Measurements from ENCODE around the gene RASL10A. TPM values are rescaled to one million over a fixed set of nuclear protein-coding genes. Genes with fewer than 3 reads are reported as not detected.

The RASL10A gene
- total RNA-seq, 3 donors from 2014 or later: 2.7 to 4.7 (median 4.3) TPM

GRCh38 chr22:29334696-29335344, 19.3 kb upstream of the RASL10A start:
- peak in 1 of 2 donors; percentile 69 for DNase-seq (ENCODE audit: low spot score in 2 of 2)
- no peak for TF ChIP-seq CTCF (IDR thresholded peaks at IDR 0.05)
- no peak for TF ChIP-seq POLR2A (IDR thresholded peaks at IDR 0.05)
- no peak for TF ChIP-seq POLR2AphosphoS5 (IDR thresholded peaks at IDR 0.05)
- H3K9me3 ChIP-seq: no peaks in the 10 kb centered on the region
- no peak overlapping the region for H3K4me3 ChIP-seq
- peaks cover 0 to 16% of the 10 kb centered on the region in 2 donors for H3K4me1 ChIP-seq
- intact Hi-C loops (cut with DNase I; ENCODE audit: low total_unique reads): no loop called here
- no peaks in the 10 kb centered on the region for H3K36me3 ChIP-seq
- H3K27ac ChIP-seq: peak overlapping the region; percentile 89 to 94
- no peaks in the 10 kb centered on the region for H3K27me3 ChIP-seq

- Histone ChIP-seq H3K36me3 (no peaks in the 10 kb centered on the region), H3K4me3 (no peak overlapping the region), H3K4me1 (peaks cover 0 to 14% of the 10 kb centered on the region in 2 donors), H3K27ac (peak overlapping the region in 1 of 2 donors; percentile 94), H3K9me3 (no peaks in the 10 kb centered on the region), H3K27me3 (no peaks in the 10 kb centered on the region)
- DNase-seq (ENCODE audit: low spot score in 2 of 2): no peak
- no peak for TF ChIP-seq POLR2A (IDR thresholded peaks at IDR 0.05)
- TF ChIP-seq CTCF (IDR thresholded peaks at IDR 0.05): no peak
- TF ChIP-seq POLR2AphosphoS5 (IDR thresholded peaks at IDR 0.05): no peak
- intact Hi-C loops (cut with DNase I; ENCODE audit: low total_unique reads): no loop called here
Measured at GRCh38 chr22:29334148-29334547, 18.7 kb upstream of the RASL10A start.

- TF ChIP-seq CTCF (IDR thresholded peaks at IDR 0.05) (no peak), POLR2AphosphoS5 (IDR thresholded peaks at IDR 0.05) (no peak), POLR2A (IDR thresholded peaks at IDR 0.05) (no peak)
- Histone ChIP-seq H3K9me3 (no peaks in the 10 kb centered on the region), H3K36me3 (no peaks in the 10 kb centered on the region), H3K4me3 (no peak overlapping the region), H3K27ac (peak overlapping the region in 1 of 2 donors; percentile 19), H3K4me1 (peaks cover 0 to 14% of the 10 kb centered on the region in 2 donors), H3K27me3 (no peaks in the 10 kb centered on the region)
- DNase-seq (ENCODE audit: low spot score in 2 of 2): no peak
- intact Hi-C loops (cut with DNase I; ENCODE audit: low total_unique reads): no loop called here
Measured at GRCh38 chr22:29332886-29333496, 17.5 kb upstream of the RASL10A start.

GRCh38 chr22:29331658-29332300, 16.3 kb upstream of the RASL10A start:
- DNase-seq (ENCODE audit: low spot score in 2 of 2): no peak
- H3K27me3 ChIP-seq: no peaks in the 10 kb centered on the region
- H3K4me3 ChIP-seq: no peak overlapping the region
- H3K4me1 ChIP-seq: peaks cover 0 to 14% of the 10 kb centered on the region in 2 donors
- TF ChIP-seq POLR2AphosphoS5 (IDR thresholded peaks at IDR 0.05): no peak
- no peak for TF ChIP-seq CTCF (IDR thresholded peaks at IDR 0.05)
- H3K9me3 ChIP-seq: no peaks in the 10 kb centered on the region
- intact Hi-C loops (cut with DNase I; ENCODE audit: low total_unique reads): no loop called here
- H3K27ac ChIP-seq: no peak overlapping the region
- H3K36me3 ChIP-seq: no peaks in the 10 kb centered on the region

GRCh38 chr22:29331213-29331612, 15.7 kb upstream of the RASL10A start:
- DNase-seq (ENCODE audit: low spot score in 2 of 2): no peak
- TF ChIP-seq POLR2A (IDR thresholded peaks at IDR 0.05): no peak
- TF ChIP-seq CTCF (IDR thresholded peaks at IDR 0.05): no peak
- no peak for TF ChIP-seq POLR2AphosphoS5 (IDR thresholded peaks at IDR 0.05)
- intact Hi-C loops (cut with DNase I; ENCODE audit: low total_unique reads): no loop called here
- H3K4me1 ChIP-seq: peaks cover 0 to 11% of the 10 kb centered on the region in 2 donors
- H3K9me3 ChIP-seq: no peaks in the 10 kb centered on the region
- peak overlapping the region in 1 of 2 donors; percentile 38 for H3K27ac ChIP-seq
- no peaks in the 10 kb centered on the region for H3K36me3 ChIP-seq
- H3K4me3 ChIP-seq: no peak overlapping the region
- no peaks in the 10 kb centered on the region for H3K27me3 ChIP-seq
